ENCODE data around the gene HLA-DRB5.
"Not testable (repeated sequence)": the region's sequence is repeated elsewhere in the genome, so short reads cannot be mapped to it uniquely, and the experiment has no call there.

Gene HLA-DRB5

DNA sequence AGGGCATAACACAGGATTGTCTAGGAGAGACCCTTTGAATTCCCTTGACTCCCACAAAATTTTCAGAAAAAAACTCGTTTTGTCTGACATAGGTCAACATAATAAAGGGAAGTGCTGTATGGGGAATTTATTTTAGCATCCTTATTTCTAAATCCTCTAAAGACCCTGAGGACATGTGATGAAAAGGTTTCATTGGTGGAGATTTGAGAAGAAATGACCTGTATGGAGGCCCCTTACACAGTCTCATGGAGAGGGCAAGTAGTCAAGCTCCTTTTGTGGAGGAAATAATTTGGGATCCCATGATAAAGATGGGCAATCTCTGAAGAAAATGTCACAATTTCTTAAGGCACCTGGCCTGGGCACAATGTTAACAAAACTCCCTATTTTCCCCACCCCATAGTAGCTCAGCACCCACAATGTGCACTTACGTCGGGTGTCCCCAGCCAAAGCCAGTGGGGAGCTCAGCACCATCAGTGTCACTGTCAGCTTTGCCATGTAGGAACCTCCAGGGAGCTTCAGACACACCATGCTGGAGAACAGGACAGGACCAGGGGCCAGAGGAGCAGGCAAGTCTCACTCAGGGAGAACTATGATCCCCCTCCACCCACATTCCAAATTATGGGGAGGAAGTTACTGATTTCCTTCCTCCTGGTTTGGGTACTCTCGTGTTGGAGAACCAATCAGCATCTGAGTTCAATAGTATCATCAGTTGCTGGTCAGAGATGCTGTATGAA lies at the start of gene HLA-DRB5:
Gene HLA-DRB5 (minus strand): TSS at position 591 of the 734 bp plus-strand sequence. CDS start 63 bp downstream, at position 528.
- DNase-seq (ENCODE audit: low read depth), result no peak

DNA sequence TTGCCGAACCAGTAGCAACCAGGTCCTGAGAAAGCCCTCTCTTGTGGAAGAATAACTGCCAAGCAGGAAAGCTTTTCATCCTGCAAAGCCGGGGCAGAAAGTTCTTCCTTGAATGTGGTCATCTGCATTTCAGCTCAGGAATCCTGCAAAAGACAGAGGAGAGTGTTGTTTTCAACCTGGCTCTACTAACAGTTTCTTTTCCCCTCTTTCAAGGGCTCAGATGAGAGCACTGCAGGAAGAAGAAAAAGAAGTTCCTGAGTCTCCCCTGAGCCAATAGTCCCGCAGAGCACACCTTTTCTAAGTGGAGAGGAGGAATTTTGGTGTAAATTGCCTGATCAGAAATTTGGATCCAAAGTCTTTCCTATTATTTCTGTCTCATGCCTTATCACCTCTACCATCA lies 48.9 kb upstream of the HLA-DRB5 start:
- DNase-seq (ENCODE audit: low read depth), result no peak

DNA sequence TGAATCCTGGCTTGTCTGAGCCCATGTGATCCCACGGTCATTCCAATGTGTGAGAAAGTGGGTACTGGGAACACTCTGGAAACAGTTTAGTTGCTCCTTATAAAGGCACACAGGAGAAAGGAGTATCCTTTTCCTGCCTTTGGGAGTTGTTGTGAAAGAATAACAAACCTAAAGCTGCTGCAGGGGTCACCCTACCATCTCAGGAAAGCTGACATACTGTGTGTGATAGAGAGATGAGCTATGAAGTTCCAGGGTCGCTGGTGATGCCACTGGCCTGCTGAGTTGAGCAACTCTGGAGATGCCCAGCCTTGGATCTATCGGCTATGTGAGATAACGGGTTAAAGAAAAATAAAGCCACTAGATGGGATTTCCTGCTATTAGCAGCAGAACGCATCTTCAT lies 47.4 kb upstream of the HLA-DRB5 start:
- DNase-seq (ENCODE audit: low read depth), result not testable (repeated sequence)

DNA sequence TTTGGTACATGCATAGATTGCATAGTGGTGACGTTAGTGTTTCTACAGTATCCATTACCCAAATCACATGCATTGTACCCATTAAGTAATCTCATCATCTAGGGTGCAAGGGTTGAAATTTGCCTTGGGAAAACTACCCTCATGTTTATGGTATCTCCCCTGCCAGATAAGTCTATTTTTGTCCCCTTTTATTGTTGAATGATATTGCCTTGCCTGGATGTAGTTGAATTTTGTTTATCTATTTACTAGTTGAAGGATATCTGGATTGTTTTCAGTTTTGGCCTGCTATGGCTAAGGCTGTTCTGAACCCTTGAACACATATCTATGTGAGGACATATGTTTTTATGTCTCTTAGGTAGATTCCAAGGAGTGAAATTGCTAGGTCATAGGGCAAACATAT lies 46.2 kb upstream of the HLA-DRB5 start:
- no peak for DNase-seq (ENCODE audit: low read depth)

DNA sequence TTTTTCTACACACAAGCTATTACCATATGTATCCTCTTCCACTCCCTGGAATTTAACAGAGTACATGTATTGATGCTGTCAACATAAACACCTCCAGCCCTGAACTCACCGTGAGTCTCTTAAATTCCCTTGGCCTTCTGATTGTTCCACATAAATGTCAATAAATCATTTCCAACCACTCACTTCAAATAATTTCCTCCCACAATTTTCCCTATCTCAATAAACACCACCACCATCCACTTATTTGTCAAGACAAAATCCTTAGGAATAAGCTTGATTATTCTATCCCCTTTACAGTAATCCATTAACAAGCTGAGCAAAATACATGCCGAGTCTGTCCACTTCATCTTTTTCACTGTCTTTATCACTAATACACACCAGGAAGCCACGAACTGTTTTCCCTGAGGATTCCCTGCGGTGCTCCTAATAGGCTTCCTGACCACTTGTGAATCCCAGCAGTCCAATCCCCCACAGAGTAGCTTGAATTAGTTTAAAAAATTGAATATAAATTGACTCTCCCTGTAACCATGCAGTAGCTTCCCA lies 40.3 kb upstream of the HLA-DRB5 start:
- DNase-seq (ENCODE audit: low read depth), result no peak

DNA sequence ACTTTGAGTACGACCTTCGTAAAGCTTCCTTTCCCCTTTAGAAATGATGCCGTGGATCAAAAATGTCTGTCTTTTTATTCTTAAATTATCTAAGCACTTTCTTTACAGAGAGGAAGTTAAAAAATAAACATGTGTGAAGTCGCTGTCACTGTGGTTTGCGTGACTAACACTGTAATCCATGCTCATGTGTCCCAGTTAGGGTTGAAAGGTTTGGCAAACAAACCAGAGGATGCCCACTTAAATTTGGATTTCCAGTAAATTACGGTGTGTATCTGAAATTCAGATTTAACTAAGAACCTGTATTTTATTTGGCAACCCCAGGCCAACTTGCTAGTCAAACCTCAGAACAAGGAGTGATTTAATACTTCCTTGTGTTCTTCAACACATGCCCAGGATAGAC lies 38.5 kb upstream of the HLA-DRB5 start:
- no peak for DNase-seq (ENCODE audit: low read depth)

DNA sequence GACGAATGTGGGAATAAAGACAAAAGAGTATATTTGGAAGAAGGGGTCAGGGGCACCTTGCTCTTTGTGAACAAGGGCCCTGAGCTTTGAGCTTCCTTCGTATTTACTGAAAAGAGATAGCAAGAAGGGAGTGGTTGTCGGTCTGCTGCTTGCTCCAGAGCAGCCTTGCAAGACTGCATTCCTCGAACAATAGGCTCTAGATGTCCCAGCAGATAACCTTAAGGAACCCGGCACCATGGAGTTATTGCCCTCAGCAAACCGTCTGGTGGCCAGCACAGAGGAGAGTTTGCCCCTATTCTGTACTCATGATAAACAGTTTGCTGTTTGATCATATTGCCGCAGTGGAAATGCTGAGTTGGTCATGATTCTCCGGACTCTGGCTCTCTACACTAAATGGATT lies 36.9 kb upstream of the HLA-DRB5 start:
- DNase-seq (ENCODE audit: low read depth), result no peak

DNA sequence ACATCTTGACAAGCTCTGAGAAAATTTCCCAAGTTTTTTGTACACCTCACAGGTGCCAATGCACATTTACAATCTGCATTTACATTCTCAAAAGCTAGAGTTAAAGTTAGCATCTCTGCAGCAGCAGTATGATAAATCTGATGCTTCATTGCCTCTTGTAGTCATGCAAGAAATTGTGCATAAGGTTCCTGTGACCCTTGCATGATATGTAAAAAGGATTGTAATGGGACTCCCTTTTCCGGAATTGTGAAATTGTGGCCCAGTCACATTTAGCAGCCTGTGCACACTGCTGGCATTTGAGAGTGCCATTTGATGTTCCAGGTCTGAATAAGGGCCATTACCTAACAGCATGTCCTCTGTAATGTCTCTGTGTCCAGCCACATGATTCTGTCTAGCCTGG lies 35.4 kb upstream of the HLA-DRB5 start:
- no peak for DNase-seq (ENCODE audit: low read depth)

DNA sequence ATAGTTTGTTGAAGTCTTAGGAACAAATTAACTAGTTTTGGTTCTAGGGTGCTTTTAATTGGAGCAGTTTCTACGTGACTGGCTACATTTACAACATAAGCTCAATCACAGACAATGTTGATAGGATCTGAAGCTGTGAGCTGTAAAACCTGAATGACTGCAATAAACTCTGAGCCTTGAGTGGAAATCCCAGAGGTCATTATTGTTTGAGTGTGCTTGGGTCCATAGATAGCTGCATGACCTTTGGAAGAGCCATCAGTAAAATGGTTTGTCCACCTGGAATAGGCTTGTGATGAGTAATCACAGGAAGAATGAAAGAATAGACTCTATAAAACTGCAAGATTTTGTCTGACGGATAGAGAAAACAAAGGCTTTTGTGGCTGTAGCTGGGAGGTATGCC lies 32.9 kb upstream of the HLA-DRB5 start:
- DNase-seq (ENCODE audit: low read depth), result no peak

DNA sequence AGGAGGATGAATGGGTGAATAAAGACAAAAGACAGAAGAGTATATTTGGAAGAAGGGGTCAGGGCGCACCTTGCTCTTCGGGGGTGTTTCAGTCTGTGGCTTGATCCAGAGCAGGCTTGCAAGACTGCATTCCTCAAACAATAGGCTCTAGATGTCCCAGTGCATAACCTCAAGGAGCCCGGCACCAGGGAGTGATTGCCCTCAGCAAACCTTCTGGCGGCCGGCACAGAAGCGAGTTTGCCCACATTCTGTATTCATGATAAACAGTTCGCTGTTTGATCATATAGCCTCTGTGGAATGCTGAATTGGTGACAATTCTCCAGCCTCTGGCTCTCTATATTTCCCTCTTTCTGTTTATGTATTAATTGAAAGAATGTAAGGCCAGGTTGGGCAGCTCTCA lies 29.7 kb upstream of the HLA-DRB5 start:
- no peak for DNase-seq (ENCODE audit: low read depth)

DNA sequence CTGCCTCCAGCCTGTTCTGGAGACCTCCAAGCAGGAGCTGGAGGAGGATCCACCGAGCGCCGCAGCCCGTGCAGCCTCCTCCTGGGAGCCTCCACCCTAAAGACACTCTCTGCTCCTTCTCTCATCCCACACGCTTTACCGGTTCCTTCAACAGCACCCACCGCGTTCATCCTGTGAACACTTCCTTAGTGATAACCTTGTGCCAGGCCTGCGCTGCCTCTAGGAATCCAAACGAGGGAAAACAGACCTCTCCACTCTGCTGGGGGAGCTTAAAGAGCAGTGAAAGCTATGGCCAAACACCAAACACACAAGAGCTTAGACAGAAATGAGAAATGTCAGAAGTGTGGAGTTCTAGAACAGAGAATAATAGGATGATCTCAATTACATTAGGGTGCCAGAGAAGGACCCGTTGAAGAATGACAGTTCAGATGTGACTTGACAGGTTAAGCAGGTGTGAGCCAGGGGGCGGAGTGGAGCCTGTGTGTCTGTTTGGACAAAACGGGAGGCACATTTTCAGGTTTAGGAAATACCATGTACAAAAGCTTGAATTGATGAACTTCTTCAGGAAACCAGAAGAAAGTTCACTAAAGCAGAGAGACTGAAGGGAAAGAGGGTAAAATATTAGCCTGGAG lies 28.5 kb upstream of the HLA-DRB5 start:
- DNase-seq (ENCODE audit: low read depth), result no peak

DNA sequence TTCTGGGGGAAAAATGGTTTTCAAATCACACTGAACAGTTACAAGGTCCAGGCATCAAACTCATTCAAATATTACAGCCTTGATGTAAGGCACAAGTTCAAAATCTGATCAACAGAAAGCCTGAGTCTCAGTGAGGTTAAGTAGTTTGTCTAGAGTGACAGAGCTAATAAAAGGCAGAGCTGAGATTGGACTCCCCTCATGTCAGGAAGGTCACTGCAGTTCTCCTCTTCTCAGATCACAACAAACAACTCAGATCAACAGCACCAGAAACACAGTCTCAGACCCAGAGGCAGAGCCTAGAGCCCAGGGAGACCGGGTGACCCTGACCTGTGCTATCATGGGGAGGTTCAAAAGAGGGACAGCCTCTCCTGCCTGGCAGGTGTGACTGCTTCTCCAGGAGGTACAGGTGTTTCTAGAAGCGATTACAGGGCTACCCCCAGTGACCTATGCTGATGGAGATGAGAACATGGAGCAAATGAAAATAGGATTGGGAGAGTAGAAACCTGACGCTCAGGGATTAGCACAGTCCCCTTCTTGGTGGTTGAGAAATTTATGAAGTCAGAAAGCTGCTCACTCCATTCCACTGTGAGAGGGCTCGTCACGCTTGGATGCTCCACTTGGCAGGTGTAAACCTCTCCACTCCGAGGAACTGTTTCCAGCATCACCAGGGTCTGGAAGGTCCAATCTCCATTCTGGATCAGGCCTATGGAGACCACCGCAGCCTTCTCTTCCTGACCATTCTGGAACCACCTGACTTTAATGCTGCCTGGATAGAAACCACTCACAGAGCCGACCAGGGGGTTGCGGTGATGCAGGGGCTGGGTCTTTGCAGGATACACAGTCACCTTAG lies 24.3 kb upstream of the HLA-DRB5 start:
- DNase-seq (ENCODE audit: low read depth), result no peak

DNA sequence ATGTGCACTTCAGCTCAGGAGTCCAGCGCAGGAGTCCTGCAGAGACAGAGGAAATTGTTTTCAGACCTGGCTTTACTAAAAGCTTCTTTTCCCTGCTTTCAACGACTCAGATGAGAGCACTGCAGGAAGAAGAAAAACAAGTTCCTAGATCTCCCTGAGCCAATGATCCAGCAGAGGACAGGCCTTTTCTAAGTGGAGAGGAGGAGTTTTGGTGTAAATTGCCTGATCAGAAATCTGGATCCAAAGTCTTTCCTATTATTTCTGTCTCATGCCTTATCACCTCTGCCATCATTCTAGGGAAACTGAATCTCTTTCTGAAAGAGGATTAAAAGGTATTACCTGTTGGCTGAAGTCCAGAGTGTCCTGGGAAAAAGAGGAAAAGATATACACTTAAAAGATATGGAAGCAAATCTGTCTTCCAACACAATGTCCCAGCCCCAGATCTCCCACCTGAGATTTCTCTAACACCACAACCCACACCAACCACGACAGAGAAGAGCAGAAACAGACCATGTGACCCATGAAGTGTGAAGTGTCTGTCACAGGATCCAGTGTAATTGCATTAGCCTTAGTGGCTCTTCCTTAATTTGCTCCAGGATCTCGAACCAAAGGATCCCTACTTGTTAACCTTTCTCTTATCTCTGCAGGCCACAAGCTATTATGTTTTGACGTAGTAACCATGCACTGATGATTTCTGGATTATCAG lies 23.1 kb upstream of the HLA-DRB5 start:
- no peak for DNase-seq (ENCODE audit: low read depth)

DNA sequence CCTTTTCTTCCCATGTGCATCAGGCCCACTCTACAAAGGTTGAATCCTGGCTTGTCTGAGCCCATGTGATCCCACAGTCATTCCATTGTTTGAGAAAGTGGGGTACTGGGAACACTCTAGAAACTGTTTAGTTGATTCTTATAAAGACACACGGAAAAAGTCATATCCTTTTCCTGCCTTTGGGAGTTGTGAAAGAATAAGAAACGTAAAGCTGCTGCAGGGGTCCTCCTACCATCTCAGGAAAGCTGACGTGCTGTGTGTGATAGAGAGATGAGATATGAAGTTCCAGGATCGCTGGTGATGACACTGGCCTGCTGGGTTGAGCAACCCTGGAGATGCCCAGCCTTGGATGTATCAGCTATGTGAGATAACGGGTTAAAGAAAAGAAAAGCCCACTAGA lies 21.3 kb upstream of the HLA-DRB5 start:
- DNase-seq (ENCODE audit: low read depth), result no peak

DNA sequence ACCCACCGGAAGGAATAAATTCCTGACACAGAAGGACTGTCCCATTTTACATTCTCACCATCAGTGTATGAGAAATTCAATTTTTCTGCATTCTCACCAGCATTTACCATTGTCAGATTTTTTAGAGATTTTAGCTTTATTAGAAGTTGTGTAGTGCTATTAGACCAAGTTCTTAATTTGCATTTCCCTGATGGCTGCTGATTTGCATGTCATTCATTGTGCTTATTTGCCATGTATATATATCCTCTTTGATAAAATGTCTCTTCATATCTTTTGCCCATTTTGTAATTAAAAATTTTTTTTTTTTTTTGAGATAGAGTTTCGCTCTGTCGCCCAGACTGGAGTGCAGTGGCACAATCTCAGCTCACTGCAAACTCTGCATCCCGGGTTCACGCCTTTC lies 9.8 kb upstream of the HLA-DRB5 start:
- no peak for DNase-seq (ENCODE audit: low read depth)

DNA sequence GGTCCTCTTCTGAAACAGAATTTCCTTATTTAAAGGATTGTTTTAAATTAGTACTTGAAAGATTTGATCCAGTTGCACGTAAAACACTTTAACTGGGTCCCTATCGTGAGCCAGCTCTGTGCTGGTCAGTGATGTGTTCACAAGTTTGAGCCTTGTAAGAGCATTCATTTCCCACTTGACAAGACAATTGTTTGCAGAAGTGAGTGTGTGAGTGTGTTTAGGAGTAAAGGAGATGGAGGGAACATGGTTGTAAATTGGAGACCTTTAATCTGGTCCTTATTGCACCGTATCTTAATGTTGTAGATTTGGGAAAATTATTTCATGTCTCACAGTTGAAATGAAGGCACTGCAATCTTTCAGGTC lies 325 bp upstream of the HLA-DRB5 start:
- not testable (repeated sequence) for DNase-seq (ENCODE audit: low read depth)

DNA sequence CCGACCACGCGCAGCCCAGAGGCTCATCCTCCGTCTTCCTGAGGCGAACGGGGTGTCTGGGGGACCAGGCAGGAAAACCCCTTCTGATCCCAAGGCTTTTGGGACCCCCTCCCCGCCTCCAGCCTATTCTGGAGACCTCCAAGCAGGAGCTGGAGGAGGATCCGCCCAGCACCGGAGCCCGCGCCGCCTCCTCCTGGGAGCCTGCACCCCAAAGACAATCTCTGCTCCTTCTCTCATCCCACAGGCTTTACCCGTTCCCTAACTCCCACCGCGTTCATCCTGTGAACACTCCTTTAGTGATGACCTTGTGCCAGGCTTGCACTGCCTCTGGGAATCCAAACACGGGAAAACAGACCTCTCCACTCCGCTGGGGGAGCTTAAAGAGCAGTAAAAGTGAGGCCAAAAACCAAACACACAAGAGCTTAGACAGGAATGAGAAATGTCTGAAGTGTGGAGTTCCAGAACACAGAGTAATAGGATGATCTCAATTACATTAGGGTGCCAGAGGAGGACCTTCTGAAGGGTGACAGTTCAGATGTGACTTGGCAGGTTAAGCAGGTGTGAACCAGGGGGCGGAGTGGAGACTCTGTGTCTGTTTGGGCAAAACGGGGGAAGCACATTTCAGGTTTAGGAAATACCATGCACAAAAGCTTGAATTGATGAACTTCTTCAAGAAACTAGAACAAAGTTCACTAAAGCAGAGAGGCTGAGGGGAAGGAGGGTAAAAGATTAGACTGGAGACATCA lies 7.6 kb downstream of the HLA-DRB5 start:
- no peak for DNase-seq (ENCODE audit: low read depth)

DNA sequence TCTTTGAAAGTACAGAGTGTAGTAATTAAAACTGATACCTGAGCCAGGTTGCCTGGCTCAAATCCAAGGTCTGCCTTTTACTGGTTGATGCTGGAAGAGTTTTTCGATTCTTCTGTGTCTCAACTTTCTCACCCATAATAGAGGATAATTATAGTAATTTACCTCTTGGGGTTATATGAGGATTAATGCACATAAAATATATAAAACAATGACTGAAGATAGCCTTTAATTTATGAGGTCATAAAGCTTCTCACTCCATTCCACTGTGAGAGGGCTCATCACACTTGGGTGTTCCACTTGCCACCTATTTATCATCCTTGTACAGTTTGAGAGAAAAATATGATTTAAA lies 10.2 kb downstream of the HLA-DRB5 start:
- DNase-seq (ENCODE audit: low read depth), result no peak

DNA sequence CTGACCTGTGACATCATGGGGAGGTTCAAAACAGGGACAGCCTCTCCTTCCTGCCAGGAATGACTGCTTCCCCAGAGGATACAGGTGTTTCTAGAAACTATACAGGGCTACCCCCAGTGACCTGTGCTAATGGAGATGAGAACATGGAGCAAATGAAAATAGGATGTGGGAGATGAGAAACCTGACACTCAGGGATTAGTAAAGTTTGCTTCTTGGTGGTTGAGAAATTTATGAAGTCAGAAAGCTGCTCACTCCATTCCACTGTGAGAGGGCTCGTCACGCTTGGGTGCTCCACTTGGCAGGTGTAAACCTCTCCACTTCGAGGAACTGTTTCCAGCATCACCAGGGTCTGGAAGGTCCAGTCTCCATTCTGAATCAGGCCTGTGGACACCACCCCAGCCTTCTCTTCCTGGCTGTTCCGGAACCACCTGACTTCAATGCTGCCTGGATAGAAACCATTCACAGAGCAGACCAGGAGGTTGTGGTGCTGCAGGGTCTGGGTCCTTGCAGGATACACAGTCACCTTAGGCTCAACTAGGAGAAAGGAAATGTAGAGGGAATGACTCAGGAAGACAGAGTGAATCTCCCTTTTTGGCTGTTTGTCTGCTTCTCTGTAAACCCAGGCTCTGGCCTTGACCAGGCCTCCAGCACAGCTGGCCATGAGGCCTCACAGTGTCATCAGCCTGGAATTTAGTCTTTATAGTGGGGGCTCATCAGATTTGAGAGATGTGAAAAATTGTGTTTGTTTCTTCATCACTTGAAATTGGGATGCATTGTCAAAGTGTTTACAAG lies 10.8 kb downstream of the HLA-DRB5 start:
- DNase-seq (ENCODE audit: low read depth), result no peak

DNA sequence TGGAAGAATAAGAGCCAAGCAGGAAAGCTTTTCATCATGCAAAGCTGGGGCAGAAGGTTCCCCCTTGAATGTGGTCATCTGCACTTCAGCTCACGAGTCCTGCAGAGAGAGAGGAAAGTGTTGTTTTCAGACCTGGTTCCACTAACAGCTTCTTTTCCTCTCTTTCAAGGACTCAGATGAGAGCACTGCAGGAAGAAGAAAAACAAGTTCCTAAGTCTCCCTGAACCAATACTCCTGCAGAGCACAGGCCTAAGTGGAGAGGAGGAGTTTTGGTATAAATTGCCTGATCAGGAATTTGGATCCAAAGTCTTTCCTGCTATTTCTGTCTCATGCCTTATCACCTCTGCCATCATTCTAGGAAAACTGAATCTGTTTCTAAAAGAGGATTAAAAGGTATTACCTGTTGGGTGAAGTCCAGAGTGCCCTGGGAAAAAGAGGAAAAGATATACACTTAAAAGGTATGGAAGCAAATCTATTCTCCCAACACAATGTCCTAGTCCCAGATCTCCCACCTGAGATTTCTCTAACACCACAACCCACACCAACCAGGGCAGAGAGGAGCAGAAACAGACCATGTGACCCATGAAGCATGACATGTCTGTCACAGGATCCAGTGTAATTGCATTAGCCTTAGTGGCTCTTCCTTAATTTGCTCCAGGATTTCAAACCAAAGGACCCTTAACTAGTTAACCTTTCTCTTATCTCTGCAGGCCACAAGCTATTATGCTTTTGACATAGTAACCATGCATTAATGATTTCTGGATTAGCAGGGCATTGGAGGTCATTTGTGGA lies 12.2 kb downstream of the HLA-DRB5 start:
- no peak for DNase-seq (ENCODE audit: low read depth)
